SK-N-SH (cell line): ENCODE measurements around the gene KRTAP21-3. TPM values are rescaled to one million over a fixed set of nuclear protein-coding genes. Genes with fewer than 3 reads are reported as not detected.

ENCODE experiments used
- CTCF ChIA-PET: fragments of 300-600, 350-600 bp; formaldehyde crosslinking; extraction: SDS; loops from one replicate; lab custom pipeline; 2021; lab: Yijun Ruan, JAX
- POLR2A ChIA-PET: fragments of 350-600 bp; sonication (Branson Sonifier 250); formaldehyde crosslinking; extraction: SDS; loops from one replicate; lab custom pipeline; 2020; ENCODE audit warnings: antibody characterized with exemption, inconsistent platforms; lab: Yijun Ruan, JAX
- DNase-seq: peaks from one replicate; pipeline ENCODE4 v3.0.0; 2012
- H2AFZ ChIP-seq: fragments of 200-600 bp; sonication (generic); 2 replicates; pipeline ENCODE4 v1.8.1; 2016; ENCODE audit warnings: antibody characterized with exemption, mild to moderate bottlenecking, low read depth
- H3F3A ChIP-seq: fragments of 200-600 bp; sonication (generic); replicated peaks from 2 replicates; pipeline ENCODE3; 2016; ENCODE audit warnings: antibody characterized with exemption, mild to moderate bottlenecking; ENCODE audit not compliant: insufficient read depth
- H3K27ac ChIP-seq, 2 experiments: fragments of 200-500 bp in 1 of 2; fragments of 200-600 bp in 1 of 2; sonication (Bioruptor generic) in 1 of 2; sonication (generic), shearing (Covaris generic) in 1 of 2; 2 replicates each; pipeline versions ENCODE4 v1.5.1 to v1.6.1; 2014 to 2016; ENCODE audit warnings: low read depth in 2 of 2, inconsistent platforms in 1 of 2, low read length in 1 of 2, mild to moderate bottlenecking in 1 of 2, mixed read lengths in 1 of 2
- H3K27me3 ChIP-seq: fragments of 200-600 bp; sonication (generic), shearing (Covaris generic); 2 replicates; pipeline ENCODE4 v1.6.1; 2016; ENCODE audit warnings: mixed run types; ENCODE audit not compliant: insufficient read depth
- H3K36me3 ChIP-seq, 2 experiments: fragments of 200-500 bp in 1 of 2; fragments of 200-600 bp in 1 of 2; sonication (Bioruptor generic) in 1 of 2; sonication (generic) in 1 of 2; replicated peaks in 1 of 2; 2 replicates each; pipeline versions ENCODE3 to v1.5.1; 2014 to 2016; ENCODE audit warnings: low read length in 1 of 2, mild to moderate bottlenecking in 1 of 2; ENCODE audit not compliant: insufficient read depth in 2 of 2, control insufficient read depth in 1 of 2
- H3K4me1 ChIP-seq, 2 experiments: fragments of 200-500 bp in 1 of 2; fragments of 200-600 bp in 1 of 2; sonication (Bioruptor generic) in 1 of 2; sonication (generic), shearing (Covaris generic) in 1 of 2; 2 replicates each; pipeline versions ENCODE4 v1.5.1 to v1.6.1; 2014 to 2016; ENCODE audit warnings: low read depth in 1 of 2, low read length in 1 of 2, mixed run types in 1 of 2; ENCODE audit not compliant: insufficient read depth in 2 of 2, control insufficient read depth in 1 of 2
- H3K4me2 ChIP-seq: fragments of 200-600 bp; sonication (generic), shearing (Covaris generic); 2 replicates; pipeline ENCODE4 v1.6.1; 2017; ENCODE audit warnings: mixed run types
- H3K4me3 ChIP-seq, 2 experiments: fragments of 200-500 bp in 1 of 2; fragments of 200-600 bp in 1 of 2; sonication (Bioruptor generic) in 1 of 2; sonication (generic), shearing (Covaris generic) in 1 of 2; 2 replicates each; pipeline versions ENCODE4 v1.5.1 to v1.8.1; 2014 to 2016; ENCODE audit warnings: low read depth in 2 of 2, inconsistent platforms in 1 of 2, low read length in 1 of 2, mild to moderate bottlenecking in 1 of 2, mixed read lengths in 1 of 2, moderate library complexity in 1 of 2
- H3K79me2 ChIP-seq: fragments of 200-600 bp; sonication (generic); 2 replicates; pipeline ENCODE4 v1.8.1; 2017; ENCODE audit warnings: mild to moderate bottlenecking; ENCODE audit not compliant: insufficient read depth
- H3K9ac ChIP-seq: fragments of 200-600 bp; sonication (generic); 2 replicates; pipeline ENCODE4 v1.6.1; 2017; ENCODE audit warnings: mixed run types
- H3K9me2 ChIP-seq: fragments of 200-600 bp; sonication (generic); 2 replicates; pipeline ENCODE4 v1.6.1; 2017; ENCODE audit warnings: mixed run types
- H3K9me3 ChIP-seq: fragments of 200-600 bp; sonication (generic); 2 replicates; pipeline ENCODE4 v1.6.1; 2017; ENCODE audit warnings: mixed run types, mild to moderate bottlenecking, moderate library complexity
- H4K20me1 ChIP-seq: fragments of 200-600 bp; sonication (generic); 2 replicates; pipeline ENCODE4 v1.6.1; 2017; ENCODE audit warnings: mild to moderate bottlenecking, mixed run types; ENCODE audit not compliant: insufficient read depth
- CTCF ChIP-seq: fragments of 200-600 bp; sonication (generic); IDR thresholded peaks from 2 replicates; pipeline ENCODE4 v1.6.1; 2017; ENCODE audit warnings: antibody characterized with exemption, mild to moderate bottlenecking, moderate library complexity
- EP300 ChIP-seq, 2 experiments: IDR thresholded peaks; 2 replicates each; pipeline versions ENCODE4 v1.4.0 to v1.6.1; 2012; ENCODE audit warnings: borderline replicate concordance in 1 of 2, low read depth in 1 of 2, low read length in 1 of 2
- FOSL2 ChIP-seq: IDR thresholded peaks from 2 replicates; pipeline ENCODE4 v1.4.0; 2012; ENCODE audit warnings: low read depth, mild to moderate bottlenecking, moderate library complexity, borderline replicate concordance
- FOXM1 ChIP-seq: IDR thresholded peaks from 2 replicates; pipeline ENCODE4 v1.4.0; 2012; ENCODE audit warnings: low read depth, mild to moderate bottlenecking
- IRF3 ChIP-seq: fragments of 150-350 bp; IDR thresholded peaks from 2 replicates; pipeline ENCODE4 v1.6.1; 2016; ENCODE audit warnings: mild to moderate bottlenecking, low read depth, low read length
- MEF2A ChIP-seq: IDR thresholded peaks from 2 replicates; pipeline ENCODE4 v1.4.0; 2012; ENCODE audit warnings: low read depth, borderline replicate concordance
- MXI1 ChIP-seq: IDR thresholded peaks from 2 replicates; pipeline ENCODE4 v1.6.1; 2012; ENCODE audit warnings: mild to moderate bottlenecking, low read depth, low read length, improper control_type of control experiment
- NFIC ChIP-seq: IDR thresholded peaks from 2 replicates; pipeline ENCODE4 v1.4.0; 2012; ENCODE audit warnings: borderline replicate concordance
- NRF1 ChIP-seq: IDR thresholded peaks from 2 replicates; pipeline ENCODE4 v1.6.1; 2012; ENCODE audit warnings: low read depth, mild to moderate bottlenecking, low read length
- POLR2AphosphoS5 ChIP-seq: IDR thresholded peaks from 2 replicates; pipeline ENCODE4 v1.6.1; 2012; ENCODE audit warnings: low read depth, low read length
- REST ChIP-seq: IDR thresholded peaks from 2 replicates; pipeline ENCODE4 v1.6.1; 2012; ENCODE audit warnings: mild to moderate bottlenecking, low read depth, low read length, moderate library complexity
- RFX5 ChIP-seq: IDR thresholded peaks from 2 replicates; pipeline ENCODE4 v1.6.1; 2012; ENCODE audit warnings: mild to moderate bottlenecking, improper control_type of control experiment, low read length
- RXRA ChIP-seq: IDR thresholded peaks from 2 replicates; pipeline ENCODE4 v1.4.0; 2012; ENCODE audit warnings: low read depth, mild to moderate bottlenecking, borderline replicate concordance
- SMC3 ChIP-seq: IDR thresholded peaks from 2 replicates; pipeline ENCODE4 v1.6.1; 2012; ENCODE audit warnings: low read depth, low read length, improper control_type of control experiment
- TAF1 ChIP-seq: IDR thresholded peaks from 2 replicates; pipeline ENCODE4 v1.6.1; 2012; ENCODE audit warnings: low read depth, mild to moderate bottlenecking, low read length, moderate library complexity, borderline replicate concordance
- TCF12 ChIP-seq: IDR thresholded peaks from 2 replicates; pipeline ENCODE4 v1.4.0; 2012
- USF1 ChIP-seq: IDR thresholded peaks from 2 replicates; pipeline ENCODE4 v1.4.0; 2012; ENCODE audit warnings: low read depth, borderline replicate concordance
- YY1 ChIP-seq: IDR thresholded peaks from 2 replicates; pipeline ENCODE4 v1.4.0; 2012; ENCODE audit warnings: low read depth, mild to moderate bottlenecking
- WGBS: methylation state at CpG from one replicate; pipeline ENCODE4 v1.1.6; 2017; ENCODE audit warnings: low lambda C conversion rate; 5-methylcytosine and 5-hydroxymethylcytosine counted together
- polyA plus RNA-seq, 3 experiments: library from polyadenylated mRNA; depleted of rRNA; stranded (reverse); fragments of >200 nt; gene quantifications; 2 replicates each; pipeline ENCODE4 v1.2.3, GENCODE V29; 2012

KRTAP21-3 gene
- polyA plus RNA-seq, 1 of the 3 experiments (the other 2 are of a cell fraction), result not detected

- WGBS, result 0% methylated on average over 1 of the region's 1 CpG
- CTCF ChIA-PET, result no interaction called here
Measured at GRCh38 chr21:30674312-30674711, 44.3 kb downstream of the KRTAP21-3 start.

GRCh38 chr21:30672985-30673650, 45.5 kb downstream of the KRTAP21-3 start:
- no peaks in the 10 kb centered on the region for H3K27me3 ChIP-seq
- H3K36me3 ChIP-seq, result no peaks in the 10 kb centered on the region
- no peak overlapping the region for H3K4me3 ChIP-seq
- no peaks in the 10 kb centered on the region for H3F3A ChIP-seq
- WGBS, result 19% methylated on average over 2 of the region's 2 CpGs
- ChIA-PET CTCF (no interaction called here), POLR2A (no interaction called here)
- H3K4me2 ChIP-seq, result no peak overlapping the region
- no peak overlapping the region for H3K27ac ChIP-seq
- H4K20me1 ChIP-seq, result no peaks in the 10 kb centered on the region
- no peak overlapping the region for H3K9ac ChIP-seq
- DNase-seq, result no peak
- H3K9me3 ChIP-seq, result no peaks in the 10 kb centered on the region
- no peak overlapping the region for H2AFZ ChIP-seq
- H3K4me1 ChIP-seq, result no peaks in the 10 kb centered on the region
- H3K79me2 ChIP-seq, result no peaks in the 10 kb centered on the region
- H3K9me2 ChIP-seq, result no peaks in the 10 kb centered on the region
- no peak for TF ChIP-seq YY1
- TF ChIP-seq TCF12, result no peak
- TF ChIP-seq RFX5, result no peak
- no peak for TF ChIP-seq TAF1
- no peak for TF ChIP-seq SMC3
- TF ChIP-seq CTCF, result no peak
- TF ChIP-seq USF1, result no peak
- no peak for TF ChIP-seq FOSL2
- TF ChIP-seq REST, result no peak
- TF ChIP-seq MEF2A, result no peak
- TF ChIP-seq RXRA, result no peak
- no peak for TF ChIP-seq NRF1
- TF ChIP-seq IRF3, result no peak
- TF ChIP-seq MXI1, result no peak
- TF ChIP-seq POLR2AphosphoS5, result no peak
- no peak for TF ChIP-seq EP300 (IDR thresholded peaks at IDR 0.05; ENCODE audit: borderline replicate concordance in 1 of 2, low read depth in 1 of 2, low read length in 1 of 2)
- TF ChIP-seq FOXM1, result no peak
- no peak for TF ChIP-seq NFIC

More at GRCh38 chr21:30674312-30674711, 44.3 kb downstream of the KRTAP21-3 start:
- no peaks in the 10 kb centered on the region for H3K9me3 ChIP-seq
- no peaks in the 10 kb centered on the region for H3K27me3 ChIP-seq
- H4K20me1 ChIP-seq, result no peaks in the 10 kb centered on the region
- H3K4me2 ChIP-seq, result no peak overlapping the region
- no peak overlapping the region for H3K27ac ChIP-seq
- DNase-seq, result no peak
- no peak overlapping the region for H3K9ac ChIP-seq
- no peaks in the 10 kb centered on the region for H3K79me2 ChIP-seq
- no peaks in the 10 kb centered on the region for H3K36me3 ChIP-seq
- TF ChIP-seq NFIC (no peak), USF1 (no peak)
- TF ChIP-seq, all 33 proteins: peak for 0
- Histone ChIP-seq H3K4me3 (no peak overlapping the region), H3K4me1 (no peaks in the 10 kb centered on the region), H2AFZ (no peak overlapping the region), H3F3A (no peaks in the 10 kb centered on the region), H3K9me2 (no peaks in the 10 kb centered on the region)
- POLR2A ChIA-PET, result no interaction called here
